HG03469 (cell line): ENCODE measurements around the gene C12orf75.
"Not testable (repeated sequence)": the region's sequence is repeated elsewhere in the genome, so short reads cannot be mapped to it uniquely, and the experiment has no call there.

Source experiments
- ATAC-seq: cut with Tn5 transposase; IDR thresholded peaks from one replicate; pipeline ENCODE4 v1.9.1; 2021; ENCODE audit warnings: mild to moderate bottlenecking, moderate library complexity, moderate number of reproducible peaks; ENCODE audit not compliant: unreplicated experiment

Gene C12orf75

DNA sequence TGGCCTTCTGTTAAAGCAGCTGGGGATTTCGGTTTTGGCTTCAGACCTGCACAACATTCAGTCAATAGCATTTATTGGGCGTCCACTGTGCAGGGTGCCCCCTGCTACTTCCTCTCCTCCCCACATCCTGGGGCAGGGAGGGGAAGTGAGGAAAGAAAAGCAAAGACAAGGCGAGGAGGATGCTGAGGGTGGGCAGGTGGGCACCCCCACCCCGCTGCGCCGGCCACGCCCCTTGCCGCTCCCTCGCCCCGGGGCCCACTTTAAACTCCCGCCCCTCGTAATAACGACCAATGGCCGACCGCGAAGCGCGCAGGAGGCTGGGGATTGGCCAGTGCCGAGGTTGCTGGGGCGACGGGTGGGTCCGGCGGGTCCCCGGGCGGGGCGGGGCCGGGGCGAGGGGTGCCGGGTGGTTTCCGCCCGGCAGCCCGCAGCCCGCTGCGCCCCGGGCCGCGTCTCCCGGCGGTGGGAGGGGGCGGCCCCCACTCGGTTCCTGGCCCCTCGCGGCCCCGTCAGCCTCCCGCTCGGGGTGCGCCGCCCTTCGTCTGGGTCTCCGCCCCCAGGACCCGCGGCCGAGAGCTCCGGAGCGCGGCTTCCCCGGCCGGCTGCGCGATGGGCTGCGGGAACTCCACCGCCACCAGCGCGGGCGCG is at the start of gene C12orf75:
C12orf75 (plus strand) TSS at position 409 of the 648 bp plus-strand sequence; CDS start at position 610, 201 bp downstream.
- peak; percentile 76 for ATAC-seq

GRCh38 chr12:105280966-105281693 is 49.4 kb upstream of the C12orf75 start:
- ATAC-seq, result no peak

GRCh38 chr12:105281694-105282049 is 48.8 kb upstream of the C12orf75 start:
- ATAC-seq, result no peak

DNA sequence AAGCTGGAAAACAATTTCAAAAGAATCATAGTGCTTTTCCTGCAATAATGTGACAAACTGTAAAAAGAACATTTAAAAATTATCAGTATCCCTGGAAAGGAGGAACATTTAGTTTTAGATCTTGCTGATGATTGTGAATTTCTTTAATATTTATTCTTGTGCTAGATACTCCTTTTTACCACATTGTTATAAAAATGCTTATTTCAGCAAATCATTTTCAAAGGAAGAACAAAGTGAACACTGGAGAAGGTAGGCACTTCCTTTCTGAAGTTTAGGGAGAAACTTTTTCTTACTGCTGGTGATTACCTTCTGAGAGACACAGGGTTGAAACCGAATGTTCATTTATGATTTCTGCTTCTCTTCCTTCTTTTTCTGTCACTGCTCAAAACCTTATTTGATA is 45.1 kb upstream of the C12orf75 start:
- no peak for ATAC-seq

DNA sequence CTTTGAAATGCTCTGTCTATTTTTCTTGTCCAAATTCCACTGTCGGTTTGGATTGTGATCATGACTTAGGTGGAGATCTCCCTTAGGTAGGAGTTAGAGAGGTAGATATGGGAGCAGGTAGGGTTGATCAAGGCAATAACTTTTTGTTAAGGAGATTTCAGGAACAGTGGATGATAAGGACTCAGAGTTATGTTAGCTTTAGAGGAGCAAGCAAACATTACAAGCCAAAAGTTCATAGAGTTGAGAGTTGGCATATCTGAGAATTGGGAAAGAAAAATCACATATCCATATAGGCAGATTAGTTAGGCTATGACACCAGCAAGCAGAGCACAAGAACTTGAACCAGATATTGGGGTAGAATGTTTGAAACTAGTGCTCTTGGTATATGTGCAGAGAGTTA is 43.1 kb upstream of the C12orf75 start:
- ATAC-seq, result no peak

- ATAC-seq, result no peak
These were observed 42.0 kb upstream of the C12orf75 start for GRCh38 chr12:105288311-105288996.

GRCh38 chr12:105289114-105289904 is 41.2 kb upstream of the C12orf75 start:
- no peak for ATAC-seq

GRCh38 chr12:105291531-105291930 is 39.0 kb upstream of the C12orf75 start:
- no peak for ATAC-seq

- no peak for ATAC-seq
These were observed 37.8 kb upstream of the C12orf75 start for GRCh38 chr12:105292705-105293104.

GRCh38 chr12:105293187-105293586 is 37.3 kb upstream of the C12orf75 start:
- ATAC-seq, result no peak

DNA sequence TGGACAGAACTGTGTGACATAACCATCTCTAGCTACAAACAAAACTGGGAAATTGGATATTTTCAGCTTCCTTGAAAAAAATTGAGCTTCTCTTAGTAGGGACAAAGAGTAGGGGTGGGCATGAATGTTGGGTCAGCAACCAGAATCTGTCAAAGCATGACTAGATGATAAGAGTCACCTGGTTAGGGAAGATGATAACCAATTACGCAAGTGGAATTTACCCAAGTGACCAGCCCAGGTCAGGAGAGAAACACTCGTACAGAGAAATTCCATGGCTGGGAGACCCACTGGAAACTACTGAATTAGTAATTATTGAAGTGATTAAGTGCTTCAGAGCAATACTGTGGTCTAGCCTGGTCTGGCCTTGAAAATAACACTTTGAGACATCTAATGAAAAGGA is 36.3 kb upstream of the C12orf75 start:
- ATAC-seq, result no peak

GRCh38 chr12:105294886-105295479 is 35.5 kb upstream of the C12orf75 start:
- no peak for ATAC-seq

GRCh38 chr12:105296116-105297089 is 34.1 kb upstream of the C12orf75 start:
- ATAC-seq, result no peak

DNA sequence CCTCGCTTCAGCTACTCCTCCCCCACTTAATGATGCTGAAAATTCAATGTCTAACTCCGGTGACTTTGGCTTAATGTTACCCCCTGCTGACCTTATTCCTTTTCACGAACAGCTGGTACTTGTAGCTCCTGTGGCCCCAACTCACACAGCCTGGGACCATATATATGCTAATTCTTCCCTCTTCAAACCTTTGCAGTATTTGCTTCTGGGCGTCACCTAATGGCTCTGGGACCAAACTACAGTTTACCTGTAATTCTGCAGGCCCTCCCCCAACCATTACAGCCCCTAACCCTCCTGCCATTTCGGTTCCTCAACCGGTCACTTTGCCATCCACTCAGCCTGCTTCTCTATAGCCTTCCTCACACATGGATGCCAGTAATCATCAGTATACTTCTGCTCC is 29.6 kb upstream of the C12orf75 start:
- ATAC-seq, result no peak

DNA sequence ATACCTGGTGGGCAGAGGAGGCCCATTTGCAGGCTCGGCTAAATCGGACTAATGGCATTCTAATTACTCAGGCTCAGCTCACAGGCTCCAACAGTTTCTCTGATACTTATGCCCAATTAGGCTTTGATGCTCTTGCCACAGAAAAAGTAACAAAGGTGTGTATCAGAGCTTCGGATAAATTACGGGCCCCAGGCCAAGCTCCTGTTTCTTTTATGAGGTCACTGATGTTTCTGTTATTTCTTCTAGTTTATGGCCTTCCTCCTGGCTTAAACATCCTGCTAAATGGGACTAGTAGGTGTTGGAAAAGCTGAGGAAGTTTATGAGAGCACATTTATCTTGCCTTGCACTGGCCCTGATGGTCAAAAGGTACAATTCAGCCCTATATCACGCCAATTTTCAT is 28.8 kb upstream of the C12orf75 start:
- no peak for ATAC-seq

GRCh38 chr12:105302986-105303385 is 27.5 kb upstream of the C12orf75 start:
- ATAC-seq, result not testable (repeated sequence)

- ATAC-seq, result not testable (repeated sequence)
These were observed 25.9 kb upstream of the C12orf75 start for GRCh38 chr12:105304626-105305025.

GRCh38 chr12:105307601-105308314 is 22.7 kb upstream of the C12orf75 start:
- ATAC-seq, result not testable (repeated sequence)

DNA sequence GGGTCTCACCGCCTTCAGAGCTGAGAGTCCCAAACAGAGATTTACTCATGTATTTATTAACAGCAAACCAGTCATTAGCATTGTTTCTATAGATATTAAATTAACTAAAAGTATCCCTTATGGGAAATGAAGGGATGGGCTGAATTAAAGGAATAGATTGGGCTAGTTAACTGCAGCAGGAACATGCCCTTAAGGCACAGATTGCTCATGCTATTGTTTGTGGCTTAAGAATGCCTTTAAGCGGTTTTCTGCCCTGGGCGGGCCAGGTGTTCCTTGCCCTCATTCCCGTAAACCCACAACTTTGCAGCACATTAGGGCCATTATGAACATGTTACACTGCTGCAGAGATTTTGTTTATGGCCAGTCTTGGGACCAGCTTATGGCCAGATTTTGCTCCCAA is 21.7 kb upstream of the C12orf75 start:
- ATAC-seq, result not testable (repeated sequence)
